Subcutaneous adipose tissue (tissue), 4 donors: ENCODE data around the gene CRAT. TPM values are rescaled to one million over a fixed set of nuclear protein-coding genes. Genes with fewer than 3 reads are reported as not detected.

Experiments
- total RNA-seq, 4 donors: library from RNA; depleted of rRNA; stranded (reverse); fragments of >200 nt; gene quantifications; one replicate each; pipeline ENCODE4 v1.1.0, GENCODE V29; 2016
- TF ChIP-seq, protein P1 (sequence below): fragments of 450-650 bp; IDR thresholded peaks from one replicate; pipeline ENCODE4 v1.5.1; 2016; ENCODE audit warnings: low read depth, mild to moderate bottlenecking, control low read depth, antibody characterized with exemption, moderate library complexity

CRAT gene
- total RNA-seq, 4 donors from 2014 or later, result 41.3 to 141 (median 68.7) TPM

GRCh38 chr9:129093602-129094386, 16.8 kb downstream of the CRAT start:
- TF ChIP-seq, protein P1, sequence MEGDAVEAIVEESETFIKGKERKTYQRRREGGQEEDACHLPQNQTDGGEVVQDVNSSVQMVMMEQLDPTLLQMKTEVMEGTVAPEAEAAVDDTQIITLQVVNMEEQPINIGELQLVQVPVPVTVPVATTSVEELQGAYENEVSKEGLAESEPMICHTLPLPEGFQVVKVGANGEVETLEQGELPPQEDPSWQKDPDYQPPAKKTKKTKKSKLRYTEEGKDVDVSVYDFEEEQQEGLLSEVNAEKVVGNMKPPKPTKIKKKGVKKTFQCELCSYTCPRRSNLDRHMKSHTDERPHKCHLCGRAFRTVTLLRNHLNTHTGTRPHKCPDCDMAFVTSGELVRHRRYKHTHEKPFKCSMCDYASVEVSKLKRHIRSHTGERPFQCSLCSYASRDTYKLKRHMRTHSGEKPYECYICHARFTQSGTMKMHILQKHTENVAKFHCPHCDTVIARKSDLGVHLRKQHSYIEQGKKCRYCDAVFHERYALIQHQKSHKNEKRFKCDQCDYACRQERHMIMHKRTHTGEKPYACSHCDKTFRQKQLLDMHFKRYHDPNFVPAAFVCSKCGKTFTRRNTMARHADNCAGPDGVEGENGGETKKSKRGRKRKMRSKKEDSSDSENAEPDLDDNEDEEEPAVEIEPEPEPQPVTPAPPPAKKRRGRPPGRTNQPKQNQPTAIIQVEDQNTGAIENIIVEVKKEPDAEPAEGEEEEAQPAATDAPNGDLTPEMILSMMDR, result no peak

DNA sequence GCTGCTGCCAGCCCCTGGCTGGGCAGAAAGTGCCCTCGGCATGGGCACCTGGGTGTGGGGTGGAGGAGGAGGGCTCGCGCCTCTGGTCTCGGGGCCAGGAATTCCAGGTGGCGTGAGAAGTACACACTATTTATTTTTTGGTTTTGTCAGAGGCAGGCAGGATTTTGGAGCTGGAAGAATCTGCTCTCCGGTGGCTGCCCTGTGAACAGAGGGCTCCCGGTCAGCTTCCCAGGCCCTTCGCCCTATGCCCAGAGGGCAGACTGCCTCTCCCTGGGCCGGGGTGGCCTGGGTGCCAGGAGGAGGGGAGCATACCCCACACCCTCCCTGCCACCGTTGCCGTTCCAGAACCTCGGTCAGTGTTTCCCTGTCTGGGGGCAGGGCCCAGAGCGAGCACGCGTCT, 21.3 kb downstream of the CRAT start:
- TF ChIP-seq, protein P1, result no peak

DNA sequence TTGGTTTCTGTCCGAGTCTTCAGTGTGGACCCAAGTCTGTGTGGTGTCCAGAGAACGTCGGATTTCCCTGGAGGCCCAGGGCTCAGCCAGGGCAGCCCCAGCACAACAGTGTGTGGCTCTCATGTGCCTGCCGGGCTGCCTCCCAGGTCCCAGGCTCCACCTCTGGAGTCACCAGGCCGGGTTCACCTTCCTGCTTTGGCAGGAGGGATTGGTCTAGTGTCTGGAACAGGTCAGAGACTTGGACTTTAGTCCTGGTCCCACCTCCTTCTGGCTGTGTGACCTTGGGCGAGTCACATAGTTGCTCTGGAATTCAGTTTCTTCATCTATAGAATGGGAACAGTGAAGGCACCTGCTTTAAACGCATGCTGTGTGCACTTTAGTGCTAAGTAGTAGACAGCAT, 26.5 kb downstream of the CRAT start:
- TF ChIP-seq, protein P1, result no peak

- TF ChIP-seq, protein P1, result no peak
Measured at GRCh38 chr9:129081388-129081904, 29.1 kb downstream of the CRAT start.

DNA sequence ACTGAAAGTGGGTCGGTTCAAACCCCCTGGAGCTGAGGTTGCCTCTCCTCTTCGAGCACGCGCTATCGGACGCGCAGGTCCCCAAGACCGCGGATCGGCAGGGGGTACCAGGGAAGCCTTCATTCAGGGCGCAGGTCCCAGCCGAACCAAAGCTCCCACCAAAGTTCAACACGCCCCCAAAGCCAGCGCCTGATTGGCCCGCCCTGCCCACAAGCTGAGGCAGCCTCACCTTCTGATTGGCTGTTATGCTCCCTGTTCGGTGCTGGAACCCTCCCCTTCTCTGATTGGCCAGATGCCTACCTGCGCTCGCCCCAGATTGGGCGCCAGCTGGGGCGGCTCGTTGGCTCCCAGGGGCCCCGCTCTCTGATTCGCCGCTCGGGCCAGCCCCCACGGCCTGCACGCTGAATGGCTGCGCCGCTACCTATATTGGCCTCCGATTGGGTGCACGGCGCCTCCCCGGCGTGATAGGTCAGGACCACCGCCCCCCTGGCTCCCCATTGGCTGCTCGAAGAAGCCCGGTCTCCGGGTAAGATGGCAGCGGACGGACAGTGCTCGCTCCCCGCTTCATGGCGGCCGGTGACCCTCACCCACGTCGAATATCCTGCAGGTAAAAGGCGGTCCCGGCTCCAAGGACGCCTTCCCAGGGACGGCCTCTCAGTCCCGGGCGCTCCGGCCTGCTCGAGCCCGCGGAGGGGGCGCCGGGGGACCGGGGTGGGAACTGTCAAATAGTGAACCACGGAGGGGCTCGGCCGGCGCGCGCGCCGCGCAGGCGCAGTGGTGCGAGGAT, 29.8 kb downstream of the CRAT start, which contains the start of gene DOLPP1:
TSS of gene DOLPP1 (plus strand) at position 511 of the 787 bp plus-strand sequence. CDS start at position 532, 21 bp downstream.
- TF ChIP-seq, protein P1, result no peak

DNA sequence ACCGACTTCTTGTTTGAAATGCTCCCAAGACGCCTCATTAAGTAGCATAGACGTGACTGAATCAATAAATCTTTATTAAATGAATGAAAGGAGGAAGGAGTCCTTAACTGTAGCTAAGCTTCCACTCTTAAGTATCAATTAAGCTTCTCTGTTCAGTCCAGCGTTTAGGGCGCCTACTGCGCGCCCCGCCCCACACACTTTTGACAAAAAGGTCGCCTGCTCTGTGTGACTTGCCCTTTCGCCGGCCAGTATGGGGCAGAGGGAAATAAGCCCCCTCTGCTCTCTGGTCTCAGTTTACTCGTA, 30.3 kb downstream of the CRAT start:
- TF ChIP-seq, protein P1, result no peak

- TF ChIP-seq, protein P1, result no peak
Measured at GRCh38 chr9:129079829-129080228, 30.8 kb downstream of the CRAT start.
